Endothelial cell of umbilical vein (primary cell): Measurements from ENCODE around the gene KDM5C. TPM values are rescaled to one million over a fixed set of nuclear protein-coding genes. Genes with fewer than 3 reads are reported as not detected.

ENCODE experiments used
- BruUV-seq: library from RNA; stranded (reverse); fragments of 400-500 nt; replicated peaks from 2 replicates; lab custom pipeline; 2021; lab: Mats Ljungman, UMichigan
- CTCF ChIA-PET: fragments of 300-600, 350-600 bp; sonication (Branson Sonifier 250); formaldehyde crosslinking; loops from one replicate; lab custom pipeline; 2021; ENCODE audit warnings: antibody characterized with exemption, inconsistent platforms; lab: Charles Lee
- POLR2A ChIA-PET: fragments of 300-600, 350-600 bp; sonication (Branson Sonifier 250); formaldehyde crosslinking; loops from one replicate; lab custom pipeline; 2021; ENCODE audit warnings: antibody characterized with exemption, inconsistent platforms; lab: Charles Lee
- DNase-seq: peaks from one replicate; pipeline ENCODE4 v3.0.0-alpha.2; 2011; ENCODE audit warnings: low read depth, low spot score
- FAIRE-seq: peaks from 2 replicates; lab custom pipeline; 2011; peaks lifted over from hg19 to GRCh38; lab: Jason Lieb, UNC
- H2AFZ ChIP-seq: 2 replicates; pipeline ENCODE4 v1.6.0; 2012; ENCODE audit warnings: low read depth, low read length, control low read depth, inconsistent platforms
- H3K27ac ChIP-seq: 2 replicates; pipeline ENCODE4 v1.5.1; 2011; ENCODE audit warnings: low read depth, mild to moderate bottlenecking, control low read depth, low read length, moderate library complexity; ENCODE audit not compliant: insufficient read depth
- H3K27me3 ChIP-seq, 2 experiments: 2 replicates each; pipeline versions ENCODE4 v1.6.0 to v1.6.1; 2011; ENCODE audit warnings: low read length in 2 of 2, mixed read lengths in 1 of 2; ENCODE audit not compliant: control insufficient read depth in 2 of 2, insufficient read depth in 2 of 2
- H3K36me3 ChIP-seq, 2 experiments: 2 replicates in 1 of 2; 3 replicates in 1 of 2; pipeline ENCODE4 v1.5.1; 2011; ENCODE audit warnings: low read length in 2 of 2, mild to moderate bottlenecking in 1 of 2, moderate library complexity in 1 of 2; ENCODE audit not compliant: control insufficient read depth in 2 of 2, insufficient read depth in 2 of 2; ENCODE audit errors: extremely low read depth in 1 of 2
- H3K4me1 ChIP-seq: 3 replicates; pipeline ENCODE4 v1.5.1; 2011; ENCODE audit warnings: mild to moderate bottlenecking, low read length; ENCODE audit not compliant: control insufficient read depth, insufficient read depth; ENCODE audit errors: extremely low read depth
- H3K4me2 ChIP-seq: 2 replicates; pipeline ENCODE4 v1.6.1; 2011; ENCODE audit warnings: low read length, control low read depth, mixed read lengths; ENCODE audit not compliant: insufficient read depth
- H3K4me3 ChIP-seq, 3 experiments: fragments of 200-600 bp in 1 of 3; sonication (generic), shearing (Covaris generic) in 1 of 3; replicated peaks in 1 of 3; 2 replicates each; pipeline ENCODE4 v1.5.1; 2011 to 2016; ENCODE audit warnings: control low read depth in 3 of 3, low read length in 3 of 3, mild to moderate bottlenecking in 2 of 3, inconsistent platforms in 1 of 3, low read depth in 1 of 3, moderate library complexity in 1 of 3; ENCODE audit not compliant: insufficient read depth in 1 of 3
- H3K79me2 ChIP-seq: 2 replicates; pipeline ENCODE4 v1.6.0; 2012; ENCODE audit warnings: low read length, inconsistent platforms; ENCODE audit not compliant: control insufficient read depth, insufficient read depth
- H3K9ac ChIP-seq: replicated peaks from 2 replicates; pipeline ENCODE3; 2011; ENCODE audit warnings: low read length, control low read depth; ENCODE audit not compliant: insufficient read depth; ENCODE audit errors: extremely low read depth
- H3K9me1 ChIP-seq: replicated peaks from 3 replicates; pipeline ENCODE4 v1.6.0; 2011; ENCODE audit warnings: mild to moderate bottlenecking, low read length; ENCODE audit not compliant: control insufficient read depth, insufficient read depth; ENCODE audit errors: extremely low read depth
- H3K9me3 ChIP-seq: replicated peaks from 2 replicates; pipeline ENCODE4 v1.5.1; 2012; ENCODE audit warnings: low read length, inconsistent platforms; ENCODE audit not compliant: control insufficient read depth, insufficient read depth
- H4K20me1 ChIP-seq: replicated peaks from 2 replicates; pipeline ENCODE3; 2011; ENCODE audit warnings: mild to moderate bottlenecking, low read length; ENCODE audit not compliant: control insufficient read depth, insufficient read depth; ENCODE audit errors: extremely low read depth
- CTCF ChIP-seq, 2 donors: IDR thresholded peaks; 1 replicate in 1 of 2; 2 replicates in 1 of 2; pipeline ENCODE4 v1.5.1; 2011; ENCODE audit warnings: low read length in 2 of 2, mild to moderate bottlenecking in 2 of 2, moderate library complexity in 2 of 2, control low read depth in 1 of 2, inconsistent platforms in 1 of 2, low read depth in 1 of 2; ENCODE audit not compliant: insufficient read depth in 1 of 2; ENCODE audit errors: extremely low read depth in 1 of 2
- EZH2 ChIP-seq: IDR thresholded peaks from 2 replicates; pipeline ENCODE4 v1.6.1; 2012; ENCODE audit warnings: borderline replicate concordance, low read depth, mild to moderate bottlenecking, moderate library complexity, low read length, inconsistent platforms; ENCODE audit not compliant: severe bottlenecking
- FOS ChIP-seq: IDR thresholded peaks from 2 replicates; pipeline ENCODE4 v1.6.1; 2011; ENCODE audit warnings: mild to moderate bottlenecking, low read length, moderate library complexity, borderline replicate concordance; ENCODE audit not compliant: insufficient read depth
- GATA2 ChIP-seq: IDR thresholded peaks from 2 replicates; pipeline ENCODE4 v1.7.0; 2011; ENCODE audit warnings: low read depth, mild to moderate bottlenecking, moderate library complexity, mixed read lengths, low read length; ENCODE audit not compliant: insufficient read length, insufficient read depth
- JUN ChIP-seq: IDR thresholded peaks from 2 replicates; pipeline ENCODE4 v1.6.1; 2011; ENCODE audit warnings: borderline replicate concordance, low read depth; ENCODE audit not compliant: insufficient read length, insufficient read depth
- MAX ChIP-seq: IDR thresholded peaks from 2 replicates; pipeline ENCODE4 v1.6.1; 2011; ENCODE audit not compliant: insufficient read depth, insufficient read length
- POLR2AphosphoS5 ChIP-seq: IDR thresholded peaks from 2 replicates; pipeline ENCODE4 v1.6.1; 2012; ENCODE audit warnings: low read depth, mild to moderate bottlenecking, control low read depth, low read length, moderate library complexity; ENCODE audit not compliant: insufficient read depth
- dilution Hi-C: fragments of 300-500 bp; cut with MboI; formaldehyde crosslinking; loops from one replicate; pipeline ENCODE4 v1.15.0; 2019; ENCODE audit warnings: low sequenced_read_pairs; ENCODE audit not compliant: extremely low pct_ligation_motif_present
- intact Hi-C: fragments of 100-400 bp; cut with micrococcal nuclease; formaldehyde crosslinking; loops from one replicate; pipeline ENCODE4 v1.10.0; 2022
- polyA plus RNA-seq, 4 experiments: library from polyadenylated mRNA; depleted of rRNA in 3 of 4; stranded (reverse) in 3 of 4; unstranded in 1 of 4; fragments of >200 nt; gene quantifications; 2 replicates each; pipeline versions ENCODE4 v1.2.1 to v1.2.3, GENCODE V29; 2011 to 2012; ENCODE audit warnings: missing spikeins in 1 of 4
- total RNA-seq: library from RNA; stranded (reverse); gene quantifications from 2 replicates; pipeline ENCODE4 v1.2.3, GENCODE V29; 2021

KDM5C gene
- total and polyA plus RNA-seq, 2 donors (not counting 3 experiments of a cell fraction or from before 2014, with no cell fraction given), result 44.7 to 78.7 TPM

GRCh38 chrX:53254570-53255461, 29.8 kb upstream of the KDM5C start:
- POLR2A ChIA-PET, result no interaction called here
- no peak overlapping the region for H2AFZ ChIP-seq
- no peak overlapping the region for H3K4me2 ChIP-seq
- H3K36me3 ChIP-seq, result no peaks in the 10 kb centered on the region
- no peak overlapping the region for H3K4me3 ChIP-seq
- CTCF ChIA-PET, result no interaction called here
- H3K27me3 ChIP-seq, result no peaks in the 10 kb centered on the region
- FAIRE-seq (no peak), DNase-seq (no peak)
- H3K9me3 ChIP-seq, result no peaks in the 10 kb centered on the region
- H3K79me2 ChIP-seq, result no peaks in the 10 kb centered on the region
- no peak overlapping the region for H3K9ac ChIP-seq
- no peaks in the 10 kb centered on the region for H4K20me1 ChIP-seq
- no peaks in the 10 kb centered on the region for H3K4me1 ChIP-seq
- dilution Hi-C loops (no loop called here), intact Hi-C loops (no loop called here)
- TF ChIP-seq FOS, result no peak
- TF ChIP-seq CTCF (IDR thresholded peaks at IDR 0.05; ENCODE audit: extremely low read depth in 1 of 2, insufficient read depth in 1 of 2, low read depth in 1 of 2, low read length in 2 of 2), result no peak
- no peak for TF ChIP-seq MAX
- TF ChIP-seq GATA2, result no peak
- no peak for TF ChIP-seq EZH2
- no peak for TF ChIP-seq JUN
- TF ChIP-seq POLR2AphosphoS5, result no peak
- no peak overlapping the region for H3K27ac ChIP-seq
- BruUV-seq, result no TSS peak
- H3K9me1 ChIP-seq, result no peaks in the 10 kb centered on the region
